Large intestine (tissue), 3 donors: ENCODE data around the gene ZEB1. TPM values are rescaled to one million over a fixed set of nuclear protein-coding genes. Genes with fewer than 3 reads are reported as not detected.

Experiments used
- DNase-seq, 2 donors: peaks; one replicate each; pipeline versions ENCODE4 v3.0.0 to v3.0.0-alpha.2; 2013
- H3K27ac ChIP-seq: one replicate; pipeline ENCODE4 v1.5.1; 2013; ENCODE audit warnings: low read length
- H3K27me3 ChIP-seq: 2 replicates; pipeline ENCODE4 v1.6.1; 2013; ENCODE audit warnings: low read length; ENCODE audit not compliant: control insufficient read depth, insufficient read depth
- H3K36me3 ChIP-seq: 2 replicates; pipeline ENCODE4 v1.6.1; 2013; ENCODE audit warnings: low read length; ENCODE audit not compliant: control insufficient read depth, insufficient read depth
- H3K4me1 ChIP-seq: one replicate; pipeline ENCODE4 v1.6.1; 2013; ENCODE audit warnings: low read length; ENCODE audit not compliant: control insufficient read depth, insufficient read depth
- H3K4me3 ChIP-seq: one replicate; pipeline ENCODE4 v1.5.1; 2013; ENCODE audit warnings: low read length
- H3K9me3 ChIP-seq: one replicate; pipeline ENCODE4 v1.6.1; 2013; ENCODE audit warnings: mild to moderate bottlenecking, low read depth, low read length, moderate library complexity; ENCODE audit not compliant: control insufficient read depth
- WGBS: methylation state at CpG from one replicate; pipeline ENCODE4 v1.1.5; 2013; ENCODE audit warnings: low lambda C conversion rate; ENCODE audit not compliant: insufficient coverage; 5-methylcytosine and 5-hydroxymethylcytosine counted together
- polyA plus RNA-seq: library from polyadenylated mRNA; unstranded; fragments of 120-200 nt; gene quantifications from one replicate; pipeline ENCODE4 v1.2.1, GENCODE V29; 2013

The ZEB1 gene
- polyA plus RNA-seq, 1 donor = 25.1 TPM

DNA sequence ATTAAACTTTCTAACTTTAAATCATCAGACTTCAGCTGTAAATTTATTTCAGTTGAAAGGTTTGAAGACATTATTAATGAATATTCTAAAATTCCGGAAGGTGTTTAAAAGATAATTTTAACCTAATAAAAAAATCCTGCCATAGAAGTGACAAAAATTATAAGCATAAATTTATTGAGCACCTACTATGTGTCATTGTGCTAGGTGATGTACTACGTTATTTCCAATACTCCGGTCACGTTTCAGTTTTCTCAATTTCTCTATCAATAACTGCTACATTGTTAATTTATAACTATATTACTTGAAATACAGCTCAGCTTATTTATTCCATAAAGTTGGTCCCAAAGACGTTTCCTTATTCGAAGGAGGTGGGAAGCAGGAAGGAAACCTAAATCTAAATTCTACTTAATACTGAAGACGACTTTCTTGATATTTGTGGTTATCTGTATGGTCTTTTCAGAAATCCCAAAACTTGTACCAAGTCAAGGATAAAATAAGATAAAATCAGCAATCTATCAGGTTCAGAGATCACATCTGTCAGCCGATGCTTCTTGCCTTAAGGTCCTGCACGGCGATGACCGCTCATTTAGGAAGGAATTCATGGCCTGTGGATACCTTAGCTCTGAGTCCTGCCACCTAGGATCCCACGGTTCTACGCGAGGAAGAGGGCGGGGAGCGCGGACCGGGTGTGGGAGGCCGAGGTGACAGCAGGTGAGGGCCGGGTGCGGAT, 1.2 kb upstream of the ZEB1 start:
- no peak for DNase-seq

GRCh38 chr10:31318382-31318853, 598 bp upstream of the ZEB1 start:
- Histone ChIP-seq H3K9me3 (no peaks in the 10 kb centered on the region), H3K4me1 (peaks cover 5% of the 10 kb centered on the region), H3K36me3 (no peaks in the 10 kb centered on the region), H3K4me3 (peak overlapping the region; percentile 99), H3K27me3 (peaks cover 23% of the 10 kb centered on the region), H3K27ac (peak overlapping the region; percentile 49)
- DNase-seq = peak; percentile 38 to 72
- WGBS = no CpG with 5 or more reads among the region's 32 CpGs

More for the DNA sequence above, 1.2 kb upstream of the ZEB1 start:
- Histone ChIP-seq H3K4me1 (peaks cover 5% of the 10 kb centered on the region), H3K9me3 (no peaks in the 10 kb centered on the region), H3K27me3 (peaks cover 21% of the 10 kb centered on the region), H3K27ac (peak overlapping the region; percentile 49), H3K4me3 (peak overlapping the region; percentile 99), H3K36me3 (no peaks in the 10 kb centered on the region)
- WGBS = 76% methylated on average over 5 of the region's 21 CpGs

DNA sequence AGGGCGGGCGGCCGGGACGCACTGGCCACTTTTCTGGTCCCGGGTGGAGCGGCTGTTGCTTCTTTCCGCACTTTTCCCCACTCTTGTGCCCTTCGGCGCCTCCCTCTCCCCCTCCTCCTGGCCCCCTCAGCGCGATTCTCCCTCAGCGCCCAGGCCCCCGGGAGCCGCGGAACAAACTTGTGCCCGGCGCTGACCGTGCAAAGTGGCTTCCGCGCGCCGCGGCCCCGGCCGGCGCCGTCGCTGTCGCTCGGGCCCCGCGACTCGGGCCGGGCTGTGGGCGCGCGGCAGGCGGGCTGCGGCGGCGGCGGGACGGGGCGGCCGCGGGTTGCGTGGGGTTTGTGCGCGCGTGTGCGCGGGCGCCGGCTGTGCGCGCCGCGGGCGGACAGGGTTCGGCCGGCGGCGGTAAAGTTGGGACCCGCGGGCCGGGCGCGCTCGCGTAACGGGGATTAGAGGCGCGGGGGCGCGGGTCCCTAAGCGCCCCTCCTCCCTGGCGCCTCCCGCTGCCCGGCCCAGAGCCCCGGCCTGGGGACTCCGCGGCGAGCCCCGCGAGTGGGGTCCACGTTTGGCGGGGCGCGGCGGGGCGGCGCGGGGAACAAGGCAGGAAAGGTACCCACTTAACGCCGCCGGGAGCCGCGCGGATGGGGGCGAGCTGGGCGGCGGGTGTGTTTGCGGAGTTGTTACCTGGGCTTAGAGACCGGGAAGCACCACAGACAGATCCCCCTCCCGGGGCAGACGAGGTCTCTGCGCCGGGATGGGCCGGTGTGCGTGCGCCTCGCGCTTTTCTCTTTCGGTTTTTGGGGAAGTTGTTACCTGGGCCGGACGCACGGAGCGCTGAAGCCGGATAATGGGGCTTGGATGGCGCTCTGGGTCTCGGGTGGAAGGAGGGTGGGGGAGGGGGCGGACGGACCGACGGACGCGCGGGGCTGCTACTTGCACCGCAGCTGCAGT, 860 bp downstream of the ZEB1 start:
- Histone ChIP-seq H3K9me3 (no peaks in the 10 kb centered on the region), H3K4me1 (peaks cover 5% of the 10 kb centered on the region), H3K27ac (peak overlapping the region; percentile 75), H3K36me3 (no peaks in the 10 kb centered on the region), H3K4me3 (peak overlapping the region; percentile 99), H3K27me3 (peaks cover 23% of the 10 kb centered on the region)
- DNase-seq = peak in 1 of 2 donors; percentile 43
- no CpG with 5 or more reads among the region's 129 CpGs for WGBS

DNA sequence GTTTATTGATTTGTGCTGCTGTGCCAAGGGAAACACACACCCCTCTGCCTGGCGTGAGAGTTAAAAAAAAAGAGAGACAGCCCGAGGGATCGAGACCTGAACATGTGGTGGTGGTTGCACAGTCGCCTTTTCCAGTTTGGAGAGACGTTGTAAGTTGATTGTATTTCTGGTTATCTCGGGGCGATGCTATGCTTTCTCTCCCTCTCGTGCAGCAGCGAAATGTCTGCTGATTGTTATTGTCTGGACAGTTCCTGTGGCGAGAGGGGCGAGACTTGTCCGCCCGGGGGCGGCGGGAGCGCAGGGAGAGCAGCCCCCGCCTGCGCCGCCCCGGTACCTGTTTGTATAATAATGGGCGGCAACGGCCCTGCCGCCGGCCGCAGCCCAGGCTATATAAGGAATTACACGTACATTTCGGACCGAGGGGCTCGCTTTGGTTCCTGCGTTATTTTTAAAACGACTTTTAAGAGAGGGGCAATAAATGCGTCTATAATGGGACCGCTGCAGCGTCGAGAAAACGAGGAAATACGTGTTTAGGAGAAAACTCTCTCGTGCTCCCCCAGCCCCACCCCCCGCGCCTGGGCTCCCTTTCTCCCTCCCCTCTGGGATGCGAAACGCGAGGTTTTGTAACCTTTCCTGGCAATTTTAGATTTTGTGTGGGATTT, 1.7 kb downstream of the ZEB1 start:
- WGBS = no CpG with 5 or more reads among the region's 43 CpGs
- H3K4me3 ChIP-seq = peak overlapping the region; percentile 71
- H3K27ac ChIP-seq = peak overlapping the region; percentile 75
- no peaks in the 10 kb centered on the region for H3K36me3 ChIP-seq
- H3K4me1 ChIP-seq = peaks cover 5% of the 10 kb centered on the region
- DNase-seq = peak; percentile 16 to 55
- peaks cover 23% of the 10 kb centered on the region for H3K27me3 ChIP-seq
- H3K9me3 ChIP-seq = no peaks in the 10 kb centered on the region

DNA sequence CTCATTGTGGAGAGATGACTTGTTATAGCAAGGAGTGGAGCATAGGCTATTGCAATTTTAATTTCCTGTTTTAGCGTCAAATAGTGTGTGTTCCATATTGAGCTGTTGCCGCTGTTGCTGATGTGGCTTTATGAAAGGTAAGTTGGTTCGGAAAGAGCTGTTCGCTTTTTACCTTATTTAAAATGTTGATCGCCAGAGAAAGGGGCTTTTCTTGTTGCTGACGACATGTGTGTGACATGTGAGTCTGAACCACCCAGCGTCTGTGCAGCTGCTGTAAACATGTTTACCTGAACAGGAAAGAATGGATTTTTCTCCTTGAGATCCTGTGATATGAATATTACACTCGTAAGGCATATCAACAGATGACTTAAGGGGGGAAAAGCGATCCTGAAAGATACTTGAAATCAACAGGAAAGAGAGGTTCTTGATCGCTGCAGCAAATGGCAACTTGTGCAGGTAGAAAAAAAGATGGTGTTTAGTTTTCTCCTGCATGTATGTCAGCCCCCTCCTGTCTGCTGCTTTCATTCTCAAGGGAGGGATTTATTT, 2.5 kb downstream of the ZEB1 start:
- Histone ChIP-seq H3K4me1 (peaks cover 5% of the 10 kb centered on the region), H3K9me3 (no peaks in the 10 kb centered on the region), H3K36me3 (no peaks in the 10 kb centered on the region), H3K27ac (peak overlapping the region; percentile 75), H3K27me3 (peaks cover 23% of the 10 kb centered on the region), H3K4me3 (peak overlapping the region; percentile 71)
- peak in 1 of 2 donors; percentile 31 for DNase-seq
- no CpG with 5 or more reads among the region's 10 CpGs for WGBS

DNA sequence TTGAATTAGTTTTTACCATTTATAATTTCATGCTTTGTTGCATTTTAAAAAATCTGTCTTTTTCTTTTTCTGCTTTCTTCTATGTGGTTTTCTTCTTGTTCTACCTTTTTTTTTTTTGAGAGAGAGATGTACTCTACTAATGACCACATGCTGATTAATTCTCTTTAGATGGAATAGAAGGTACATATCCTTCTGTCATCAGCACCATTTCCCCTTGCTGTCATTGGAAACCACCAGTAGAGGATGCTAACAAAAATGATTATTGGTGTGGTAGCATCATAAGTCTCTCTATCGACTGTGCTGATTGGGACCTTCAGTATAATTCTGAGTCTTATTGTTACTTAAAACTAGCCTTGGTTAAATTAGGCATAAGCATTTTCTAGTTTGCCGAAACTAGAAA, 3.6 kb downstream of the ZEB1 start:
- no peak overlapping the region for H3K4me3 ChIP-seq
- peaks cover 23% of the 10 kb centered on the region for H3K27me3 ChIP-seq
- no peak for DNase-seq
- peaks cover 5% of the 10 kb centered on the region for H3K4me1 ChIP-seq
- no peaks in the 10 kb centered on the region for H3K36me3 ChIP-seq
- H3K27ac ChIP-seq = no peak overlapping the region
- 70% methylated on average over 2 of the region's 2 CpGs for WGBS
- H3K9me3 ChIP-seq = no peaks in the 10 kb centered on the region

DNA sequence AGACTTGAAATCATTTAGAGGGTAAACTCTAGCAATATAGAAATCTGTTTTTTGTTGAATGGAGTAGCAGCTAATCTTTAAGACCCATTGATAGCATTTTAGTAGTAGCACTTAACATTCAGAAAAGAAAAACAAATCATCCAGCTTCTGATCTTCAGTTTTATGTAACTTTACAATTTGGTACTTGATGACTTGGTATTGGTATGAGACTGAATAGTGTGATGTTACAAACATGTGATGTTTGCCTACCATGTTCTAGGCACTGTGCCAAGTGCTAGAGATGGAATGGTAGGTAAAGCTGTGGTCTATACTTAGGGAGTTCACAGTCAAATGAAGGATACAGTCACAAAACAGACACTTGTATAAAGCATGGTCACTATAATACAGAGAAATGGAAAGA, 21.3 kb downstream of the ZEB1 start:
- no peak overlapping the region for H3K4me3 ChIP-seq
- H3K36me3 ChIP-seq = no peaks in the 10 kb centered on the region
- H3K9me3 ChIP-seq = no peaks in the 10 kb centered on the region
- no peak for DNase-seq
- H3K27me3 ChIP-seq = peaks cover 2% of the 10 kb centered on the region
- no peak overlapping the region for H3K27ac ChIP-seq
- no peaks in the 10 kb centered on the region for H3K4me1 ChIP-seq

DNA sequence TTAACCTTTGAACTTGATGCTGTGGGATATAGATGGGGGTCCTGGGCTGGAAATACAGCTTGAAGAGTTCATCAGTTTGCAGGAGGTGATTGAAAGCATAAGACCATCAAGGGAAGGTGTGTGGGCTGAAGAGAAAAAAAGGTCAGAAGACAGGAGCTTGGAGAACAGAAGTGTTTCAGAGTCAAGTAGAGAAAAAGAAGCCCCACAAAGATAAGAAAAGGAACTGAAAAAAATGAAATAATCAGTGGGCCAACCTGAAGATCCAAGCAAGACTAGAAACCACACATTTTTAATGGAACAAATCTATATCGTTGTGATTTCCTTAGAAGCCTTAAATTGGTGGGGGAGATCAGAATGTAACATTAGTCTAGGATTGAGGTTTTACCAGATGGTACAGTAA, 22.5 kb downstream of the ZEB1 start:
- WGBS = no CpG with 5 or more reads among the region's 1 CpG
- H3K9me3 ChIP-seq = no peaks in the 10 kb centered on the region
- H3K4me1 ChIP-seq = no peaks in the 10 kb centered on the region
- H3K36me3 ChIP-seq = no peaks in the 10 kb centered on the region
- H3K4me3 ChIP-seq = no peak overlapping the region
- H3K27ac ChIP-seq = no peak overlapping the region
- DNase-seq = no peak
- peaks cover 2% of the 10 kb centered on the region for H3K27me3 ChIP-seq

DNA sequence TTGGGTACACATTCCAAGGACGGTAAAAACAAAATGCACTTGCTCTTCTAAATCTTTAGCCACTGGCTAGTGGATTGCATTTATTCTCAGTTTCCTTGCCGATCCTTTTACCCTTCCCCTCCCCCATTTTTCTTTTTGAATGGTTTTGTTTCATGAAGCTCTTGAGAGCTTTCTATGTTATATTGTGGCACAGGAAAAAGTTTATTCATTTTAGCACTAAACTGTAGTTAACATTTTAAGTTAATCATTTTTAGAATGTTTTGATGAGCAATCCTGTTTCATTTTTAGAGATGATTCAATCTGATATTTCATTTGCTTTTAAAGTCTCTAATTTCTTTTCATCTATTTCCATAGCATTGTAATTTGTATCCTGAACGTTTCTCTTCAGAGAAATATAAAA, 24.0 kb downstream of the ZEB1 start:
- peaks cover 2% of the 10 kb centered on the region for H3K27me3 ChIP-seq
- no peaks in the 10 kb centered on the region for H3K36me3 ChIP-seq
- no peaks in the 10 kb centered on the region for H3K9me3 ChIP-seq
- no peak overlapping the region for H3K4me3 ChIP-seq
- no peaks in the 10 kb centered on the region for H3K4me1 ChIP-seq
- no peak overlapping the region for H3K27ac ChIP-seq
- no peak for DNase-seq
- 81% methylated on average over 3 of the region's 3 CpGs for WGBS

DNA sequence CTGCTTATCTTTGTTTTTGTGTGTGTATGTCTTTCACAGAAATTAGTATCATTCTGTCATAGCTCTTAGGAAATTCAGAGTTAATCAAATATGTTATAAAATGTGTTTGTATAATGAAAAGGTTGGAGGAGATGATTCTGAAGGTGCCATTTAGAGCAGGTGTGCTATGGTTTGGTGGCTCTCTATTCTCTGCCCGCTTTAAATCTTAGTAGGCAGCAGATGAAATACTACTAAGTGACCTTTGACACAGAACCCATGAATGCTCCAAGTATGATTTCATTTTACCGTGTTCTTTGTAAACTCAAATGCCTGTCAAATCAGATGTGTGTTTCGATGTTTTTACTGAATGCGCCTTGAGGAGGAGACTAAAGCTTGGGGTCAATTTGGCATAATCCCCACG, 24.5 kb downstream of the ZEB1 start:
- no CpG with 5 or more reads among the region's 5 CpGs for WGBS
- Histone ChIP-seq H3K9me3 (no peaks in the 10 kb centered on the region), H3K27ac (no peak overlapping the region), H3K4me3 (no peak overlapping the region), H3K4me1 (no peaks in the 10 kb centered on the region), H3K27me3 (peaks cover 2% of the 10 kb centered on the region), H3K36me3 (no peaks in the 10 kb centered on the region)
- no peak for DNase-seq
